MM.1S (cell line): ENCODE results near the gene GASK1B.
A peak's percentile ranks its signal among the peaks of the same experiment; 100 is the strongest.

Source experiments
- DNase-seq: peaks from one replicate; pipeline ENCODE4 v3.0.0-alpha.2; 2015
- H2AFZ ChIP-seq: fragments of 300-600 bp; sonication (generic); 2 replicates; pipeline ENCODE4 v1.6.0; 2016; ENCODE audit warnings: antibody characterized with exemption, low read length
- H3F3A ChIP-seq: fragments of 300-600 bp; sonication (generic); 2 replicates; pipeline ENCODE4 v1.6.1; 2016; ENCODE audit warnings: mild to moderate bottlenecking, antibody characterized with exemption, low read length, moderate library complexity, mixed read lengths; ENCODE audit not compliant: insufficient read depth
- H3K27ac ChIP-seq: fragments of 300-600 bp; sonication (generic); 2 replicates; pipeline ENCODE4 v1.5.1; 2016; ENCODE audit warnings: mild to moderate bottlenecking, low read length
- H3K27me3 ChIP-seq: fragments of 300-600 bp; sonication (generic); replicated peaks from 2 replicates; pipeline ENCODE4 v1.6.0; 2016; ENCODE audit warnings: low read length; ENCODE audit not compliant: insufficient read depth
- H3K36me3 ChIP-seq: fragments of 300-600 bp; sonication (generic); replicated peaks from 2 replicates; pipeline ENCODE4 v1.6.1; 2016; ENCODE audit warnings: mild to moderate bottlenecking, low read length, mixed read lengths; ENCODE audit not compliant: insufficient read depth
- H3K4me1 ChIP-seq: fragments of 300-600 bp; sonication (generic); 2 replicates; pipeline ENCODE4 v1.6.1; 2016; ENCODE audit warnings: low read length, mixed read lengths
- H3K4me2 ChIP-seq: fragments of 300-600 bp; sonication (generic); 2 replicates; pipeline ENCODE4 v1.6.0; 2016; ENCODE audit warnings: low read depth, low read length
- H3K4me3 ChIP-seq: fragments of 300-600 bp; sonication (generic); 2 replicates; pipeline ENCODE4 v1.5.1; 2016; ENCODE audit warnings: low read length, mixed read lengths
- H3K79me2 ChIP-seq: fragments of 300-600 bp; sonication (generic); 2 replicates; pipeline ENCODE4 v1.6.1; 2016; ENCODE audit warnings: mixed run types, low read length, mixed read lengths
- H3K9ac ChIP-seq: fragments of 300-600 bp; sonication (generic); 2 replicates; pipeline ENCODE4 v1.6.1; 2016; ENCODE audit warnings: low read length, mixed read lengths
- H3K9me2 ChIP-seq: fragments of 300-600 bp; sonication (generic); replicated peaks from 2 replicates; pipeline ENCODE4 v1.6.1; 2016; ENCODE audit warnings: mild to moderate bottlenecking, low read length, mixed read lengths; ENCODE audit not compliant: insufficient read depth
- H3K9me3 ChIP-seq: fragments of 300-600 bp; sonication (generic); replicated peaks from 2 replicates; pipeline ENCODE4 v1.6.1; 2016; ENCODE audit warnings: mild to moderate bottlenecking, low read length, mixed read lengths; ENCODE audit not compliant: insufficient read depth
- H4K20me1 ChIP-seq: fragments of 300-600 bp; sonication (generic); 2 replicates; pipeline ENCODE4 v1.6.1; 2016; ENCODE audit warnings: mild to moderate bottlenecking, low read length, moderate library complexity, mixed read lengths; ENCODE audit not compliant: insufficient read depth
- CTCF ChIP-seq: fragments of 300-600 bp; sonication (generic); IDR thresholded peaks from 2 replicates; pipeline ENCODE4 v1.5.1; 2016; ENCODE audit warnings: antibody characterized with exemption, low read length, mixed read lengths
- EZH2 ChIP-seq: fragments of 300-600 bp; sonication (generic); optimal IDR thresholded peaks from 2 replicates; pipeline ENCODE3; 2017; ENCODE audit warnings: low read depth, mild to moderate bottlenecking, antibody characterized with exemption, low read length, mixed read lengths
- EZH2phosphoT487 ChIP-seq: fragments of 300-600 bp; sonication (generic); IDR thresholded peaks from 2 replicates; pipeline ENCODE4 v1.6.1; 2018; ENCODE audit warnings: antibody characterized with exemption, low read length

The GASK1B gene

GRCh38 chr4:158201322-158201721, 28.5 kb upstream of the GASK1B start:
- Histone ChIP-seq H3K36me3 (no peaks in the 10 kb centered on the region), H3K9me3 (no peaks in the 10 kb centered on the region), H3K4me1 (peaks cover 24% of the 10 kb centered on the region), H3K4me3 (no peak overlapping the region), H4K20me1 (no peaks in the 10 kb centered on the region), H2AFZ (no peak overlapping the region), H3K27ac (peak overlapping the region; percentile 44; the same call in 1 of the 2 replicates), H3K4me2 (no peak overlapping the region; the same call in 1 of the 2 replicates), H3F3A (peaks cover 9% of the 10 kb centered on the region), H3K9ac (no peak overlapping the region), H3K79me2 (no peaks in the 10 kb centered on the region), H3K9me2 (no peaks in the 10 kb centered on the region), H3K27me3 (no peaks in the 10 kb centered on the region)
- no peak for TF ChIP-seq EZH2phosphoT487
- no peak for TF ChIP-seq CTCF
- no peak for TF ChIP-seq EZH2
- DNase-seq: no peak

GRCh38 chr4:158200214-158200613, 27.4 kb upstream of the GASK1B start:
- no peak overlapping the region for H3K27ac ChIP-seq
- no peak overlapping the region for H2AFZ ChIP-seq
- H3K4me3 ChIP-seq: no peak overlapping the region
- H3K4me2 ChIP-seq: no peak overlapping the region
- peaks cover 9% of the 10 kb centered on the region for H3F3A ChIP-seq
- H4K20me1 ChIP-seq: no peaks in the 10 kb centered on the region
- no peaks in the 10 kb centered on the region for H3K79me2 ChIP-seq
- H3K4me1 ChIP-seq: peaks cover 24% of the 10 kb centered on the region
- H3K36me3 ChIP-seq: no peaks in the 10 kb centered on the region
- TF ChIP-seq CTCF (no peak), EZH2 (no peak), EZH2phosphoT487 (no peak)
- H3K27me3 ChIP-seq: no peaks in the 10 kb centered on the region
- DNase-seq: no peak
- H3K9me3 ChIP-seq: no peaks in the 10 kb centered on the region
- no peaks in the 10 kb centered on the region for H3K9me2 ChIP-seq
- no peak overlapping the region for H3K9ac ChIP-seq

- H3K27ac ChIP-seq: no peak overlapping the region
- H3K79me2 ChIP-seq: no peaks in the 10 kb centered on the region
- no peaks in the 10 kb centered on the region for H3K9me2 ChIP-seq
- peaks cover 4% of the 10 kb centered on the region for H3F3A ChIP-seq
- TF ChIP-seq EZH2phosphoT487 (no peak), EZH2 (no peak), CTCF (no peak)
- no peak for DNase-seq
- no peaks in the 10 kb centered on the region for H4K20me1 ChIP-seq
- H3K4me1 ChIP-seq: peaks cover 23% of the 10 kb centered on the region
- H3K9ac ChIP-seq: no peak overlapping the region
- no peak overlapping the region for H2AFZ ChIP-seq
- no peaks in the 10 kb centered on the region for H3K36me3 ChIP-seq
- H3K27me3 ChIP-seq: no peaks in the 10 kb centered on the region
- no peak overlapping the region for H3K4me2 ChIP-seq
- no peaks in the 10 kb centered on the region for H3K9me3 ChIP-seq
- H3K4me3 ChIP-seq: no peak overlapping the region
Measured at GRCh38 chr4:158197194-158197776, 24.5 kb upstream of the GASK1B start.
